Stimulated activated naive B cell treated with anti-CD40 and anti-IgM and Interleukin-4, amounts not matched to agents 10 μg/mL and 1 μg/mL and 100 μg/mL, for 72 hours (primary cell): ENCODE data around the gene SRSF1.

Experiments
- ATAC-seq, 2 donors: fragments of 150-1000 bp; cut with Tn5 transposase; replicated peaks; 2 replicates each; pipeline ENCODE4 v1.10.0; 2021; ENCODE audit warnings: moderate library complexity in 1 of 2
- DNase-seq: peaks from one replicate; pipeline ENCODE4 v3.0.0; 2021
- H3K27ac Mint-ChIP-seq: one replicate; pipeline ENCODE4 v1.8.0; 2022; ENCODE audit warnings: mild to moderate bottlenecking, mixed read lengths
- H3K27me3 Mint-ChIP-seq, 2 donors: one replicate each; pipeline ENCODE4 v1.8.0; 2022; ENCODE audit warnings: mixed read lengths in 2 of 2
- H3K36me3 Mint-ChIP-seq, 2 donors: one replicate each; pipeline ENCODE4 v1.8.0; 2022; ENCODE audit warnings: mixed read lengths in 2 of 2, mild to moderate bottlenecking in 1 of 2
- H3K4me1 Mint-ChIP-seq, 2 donors: one replicate each; pipeline ENCODE4 v1.8.0; 2022; ENCODE audit warnings: mixed read lengths in 2 of 2, mild to moderate bottlenecking in 1 of 2
- H3K4me3 Mint-ChIP-seq, 2 donors: one replicate each; pipeline ENCODE4 v1.8.0; 2022; ENCODE audit warnings: mild to moderate bottlenecking in 2 of 2, mixed read lengths in 2 of 2, moderate library complexity in 1 of 2
- H3K9me3 Mint-ChIP-seq, 2 donors: one replicate each; pipeline ENCODE4 v1.8.0; 2022; ENCODE audit warnings: mixed read lengths in 2 of 2, mild to moderate bottlenecking in 1 of 2

The SRSF1 gene

DNA sequence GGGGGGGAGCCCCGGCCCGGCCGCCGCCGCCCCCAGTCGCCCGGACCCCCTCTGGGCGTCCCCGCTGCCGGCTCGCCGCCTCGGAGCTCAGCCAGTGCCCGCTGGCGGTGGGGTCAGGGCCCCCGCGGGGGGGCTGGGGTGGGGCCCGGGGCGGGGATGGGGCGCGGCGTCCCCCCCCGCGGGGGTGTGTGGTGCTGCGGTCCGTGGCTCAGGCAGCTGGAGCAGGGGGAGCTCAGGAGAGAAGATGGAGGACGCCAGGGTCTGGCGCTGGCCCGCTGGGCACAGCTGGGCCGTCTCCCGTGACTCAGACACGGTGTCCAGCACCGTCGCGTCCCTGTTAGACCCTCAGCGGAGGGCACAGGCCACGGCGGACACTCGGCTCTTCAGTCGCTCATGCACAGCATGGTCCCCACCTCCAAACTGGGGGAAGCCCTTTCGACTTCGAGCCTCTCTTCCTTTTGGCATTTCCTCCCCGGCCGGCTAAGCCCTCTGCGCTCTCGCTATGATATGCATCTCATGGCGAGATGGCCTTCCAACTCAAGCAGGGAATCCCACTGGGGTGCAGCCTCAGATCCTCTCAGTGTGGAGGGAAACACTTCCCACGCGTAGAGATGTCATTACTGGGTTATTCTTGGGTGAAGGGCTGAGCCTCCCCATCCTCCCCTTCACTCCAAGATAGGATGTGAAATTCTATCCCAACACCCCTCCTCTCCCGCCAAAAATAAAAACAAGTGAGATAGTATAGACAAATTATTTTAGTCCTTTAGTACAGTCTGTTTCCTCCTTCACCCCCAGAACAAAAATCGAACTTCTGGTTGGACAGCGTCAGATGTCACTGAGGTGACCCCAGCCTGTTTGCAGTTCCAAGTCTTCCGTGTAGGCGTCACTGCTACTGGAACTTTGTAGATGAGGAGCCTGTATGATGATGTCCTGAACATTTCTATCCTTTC, 18.5 kb downstream of the SRSF1 start:
- ATAC-seq, result peak; percentile 74 to 82
- no peaks in the 10 kb centered on the region for H3K27me3 Mint-ChIP-seq
- no peaks in the 10 kb centered on the region for H3K9me3 Mint-ChIP-seq
- H3K4me1 Mint-ChIP-seq, result peaks cover 34 to 64% of the 10 kb centered on the region in 2 donors
- DNase-seq, result peak; percentile 57
- H3K4me3 Mint-ChIP-seq, result peak overlapping the region; percentile 93 to 94
- H3K36me3 Mint-ChIP-seq, result peaks cover 2 to 15% of the 10 kb centered on the region in 2 donors
- peak overlapping the region; percentile 95 for H3K27ac Mint-ChIP-seq

DNA sequence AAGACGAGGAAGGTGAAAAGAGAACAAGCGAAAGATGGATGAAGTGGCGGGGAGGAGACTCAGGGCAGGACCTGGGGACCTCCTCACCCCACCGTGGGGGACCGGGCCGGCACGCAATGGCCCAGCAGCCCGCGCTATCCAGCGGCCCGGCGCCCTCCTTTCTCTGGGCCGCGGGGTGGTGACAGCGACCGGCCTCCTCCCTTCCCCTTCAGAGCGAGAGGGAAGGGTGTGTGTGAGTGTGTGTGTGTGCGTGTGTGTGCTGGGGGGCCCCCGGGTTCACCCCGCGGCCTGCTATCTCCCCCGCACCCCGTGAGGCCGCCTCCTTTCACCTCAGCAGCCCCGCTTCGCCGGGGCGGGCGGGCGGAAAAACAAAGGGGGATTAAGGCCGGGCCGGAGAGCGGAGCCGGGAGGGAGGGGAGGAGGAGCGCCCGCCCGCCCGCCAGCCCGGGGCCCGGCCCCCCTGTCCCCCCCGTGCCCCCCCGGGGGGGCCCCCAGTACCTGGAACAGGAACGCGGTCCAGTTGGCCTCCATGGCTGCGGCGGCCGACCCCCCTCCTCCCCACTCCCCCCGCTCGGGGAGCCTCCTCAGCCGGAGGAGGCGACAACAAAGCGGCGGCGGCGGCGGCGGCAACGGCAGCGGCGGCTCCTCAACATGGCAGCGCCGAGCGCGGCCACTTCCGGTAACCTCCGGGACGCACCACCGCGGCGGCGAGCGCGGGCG, 19.3 kb downstream of the SRSF1 start, which contains the start of gene VEZF1:
Gene VEZF1, minus strand, starts transcription at position 674 of the 720 bp plus-strand sequence. Its CDS starts 143 bp downstream, at position 531.
- DNase-seq, result peak; percentile 62
- peaks cover 4 to 16% of the 10 kb centered on the region in 2 donors for H3K36me3 Mint-ChIP-seq
- no peaks in the 10 kb centered on the region for H3K27me3 Mint-ChIP-seq
- peak; percentile 75 to 80 for ATAC-seq
- peak within 1 kb of the TSS; percentile 93 to 94 for H3K4me3 Mint-ChIP-seq
- H3K27ac Mint-ChIP-seq, result peak within 1 kb of the TSS; percentile 95
- peaks cover 34 to 70% of the 10 kb centered on the region in 2 donors for H3K4me1 Mint-ChIP-seq
- no peaks in the 10 kb centered on the region for H3K9me3 Mint-ChIP-seq

GRCh38 chr17:57986841-57987580, 20.0 kb downstream of the SRSF1 start:
- no peaks in the 10 kb centered on the region for H3K27me3 Mint-ChIP-seq
- peak overlapping the region; percentile 90 for H3K27ac Mint-ChIP-seq
- H3K36me3 Mint-ChIP-seq, result peaks cover 9 to 19% of the 10 kb centered on the region in 2 donors
- H3K9me3 Mint-ChIP-seq, result no peaks in the 10 kb centered on the region
- peaks cover 35 to 70% of the 10 kb centered on the region in 2 donors for H3K4me1 Mint-ChIP-seq
- ATAC-seq (peak; percentile 2 to 10), DNase-seq (no peak)
- peak overlapping the region; percentile 88 to 91 for H3K4me3 Mint-ChIP-seq

DNA sequence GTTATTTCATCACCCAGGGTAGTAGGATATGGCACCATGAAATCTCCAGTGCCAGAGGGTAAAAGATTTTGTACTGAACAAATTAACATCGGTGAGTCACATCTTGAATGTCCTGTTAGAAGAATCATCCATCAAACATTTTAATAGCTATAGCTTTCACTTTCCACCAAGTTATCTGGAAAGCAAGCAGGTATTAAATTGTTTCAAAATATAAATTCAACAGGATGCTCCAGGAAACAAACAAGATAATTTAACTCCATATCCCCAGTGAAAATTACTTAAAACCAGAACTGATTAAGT, 21.4 kb downstream of the SRSF1 start:
- H3K4me1 Mint-ChIP-seq, result peaks cover 39 to 71% of the 10 kb centered on the region in 2 donors
- DNase-seq, result no peak
- H3K4me3 Mint-ChIP-seq, result no peak overlapping the region
- H3K27me3 Mint-ChIP-seq, result no peaks in the 10 kb centered on the region
- peaks cover 14 to 27% of the 10 kb centered on the region in 2 donors for H3K36me3 Mint-ChIP-seq
- no peak overlapping the region for H3K27ac Mint-ChIP-seq
- ATAC-seq, result no peak
- H3K9me3 Mint-ChIP-seq, result no peaks in the 10 kb centered on the region

- H3K4me3 Mint-ChIP-seq, result no peak overlapping the region
- H3K27me3 Mint-ChIP-seq, result no peaks in the 10 kb centered on the region
- H3K36me3 Mint-ChIP-seq, result peaks cover 14 to 27% of the 10 kb centered on the region in 2 donors
- no peak for DNase-seq
- no peak overlapping the region for H3K27ac Mint-ChIP-seq
- H3K4me1 Mint-ChIP-seq, result peaks cover 39 to 68% of the 10 kb centered on the region in 2 donors
- ATAC-seq, result no peak
- no peaks in the 10 kb centered on the region for H3K9me3 Mint-ChIP-seq
Observed at GRCh38 chr17:57984936-57985674, 21.9 kb downstream of the SRSF1 start.

DNA sequence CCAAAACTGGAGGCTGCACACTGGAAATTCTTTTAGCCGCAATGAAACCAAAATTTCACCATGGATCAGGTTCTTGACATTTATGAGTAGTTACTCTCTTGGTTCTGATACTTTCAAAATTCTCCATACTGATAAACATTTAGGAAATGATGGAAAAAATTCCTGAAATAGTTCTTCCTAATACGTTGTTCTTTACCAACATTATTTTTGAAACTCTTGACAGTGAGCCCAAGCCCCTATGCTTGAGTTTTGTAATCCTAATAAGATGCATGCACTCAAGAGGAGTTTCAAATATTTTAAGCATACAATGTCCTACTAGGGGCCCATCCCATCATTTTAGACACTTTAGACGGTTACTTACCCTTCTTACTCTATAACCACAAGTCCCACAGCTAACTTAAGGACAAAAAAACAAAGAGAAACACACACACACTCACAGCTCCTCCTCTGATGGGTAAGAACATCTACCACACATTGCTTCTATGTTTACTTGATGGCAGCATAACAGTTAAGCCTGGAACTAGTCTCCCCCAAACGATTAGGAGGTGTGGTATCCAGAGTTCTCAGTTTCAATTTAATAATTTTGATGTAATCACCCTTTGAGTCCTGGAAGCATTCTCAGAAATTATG, 22.7 kb downstream of the SRSF1 start:
- no peak for DNase-seq
- Mint-ChIP-seq H3K4me3 (no peak overlapping the region), H3K9me3 (no peaks in the 10 kb centered on the region), H3K4me1 (peaks cover 34 to 62% of the 10 kb centered on the region in 2 donors), H3K27ac (no peak overlapping the region), H3K36me3 (peaks cover 17 to 27% of the 10 kb centered on the region in 2 donors), H3K27me3 (no peaks in the 10 kb centered on the region)
- ATAC-seq, result no peak

GRCh38 chr17:57983446-57983845, 23.6 kb downstream of the SRSF1 start:
- H3K27ac Mint-ChIP-seq, result no peak overlapping the region
- H3K4me3 Mint-ChIP-seq, result no peak overlapping the region
- ATAC-seq (no peak), DNase-seq (no peak)
- no peaks in the 10 kb centered on the region for H3K9me3 Mint-ChIP-seq
- peaks cover 29 to 59% of the 10 kb centered on the region in 2 donors for H3K4me1 Mint-ChIP-seq
- no peaks in the 10 kb centered on the region for H3K27me3 Mint-ChIP-seq
- peaks cover 22 to 30% of the 10 kb centered on the region in 2 donors for H3K36me3 Mint-ChIP-seq

GRCh38 chr17:57982452-57983170, 24.4 kb downstream of the SRSF1 start:
- Mint-ChIP-seq H3K9me3 (no peaks in the 10 kb centered on the region), H3K36me3 (peaks cover 30 to 36% of the 10 kb centered on the region in 2 donors), H3K27me3 (no peaks in the 10 kb centered on the region), H3K4me3 (no peak overlapping the region), H3K27ac (no peak overlapping the region), H3K4me1 (peaks cover 29 to 57% of the 10 kb centered on the region in 2 donors)
- DNase-seq (no peak), ATAC-seq (no peak)

DNA sequence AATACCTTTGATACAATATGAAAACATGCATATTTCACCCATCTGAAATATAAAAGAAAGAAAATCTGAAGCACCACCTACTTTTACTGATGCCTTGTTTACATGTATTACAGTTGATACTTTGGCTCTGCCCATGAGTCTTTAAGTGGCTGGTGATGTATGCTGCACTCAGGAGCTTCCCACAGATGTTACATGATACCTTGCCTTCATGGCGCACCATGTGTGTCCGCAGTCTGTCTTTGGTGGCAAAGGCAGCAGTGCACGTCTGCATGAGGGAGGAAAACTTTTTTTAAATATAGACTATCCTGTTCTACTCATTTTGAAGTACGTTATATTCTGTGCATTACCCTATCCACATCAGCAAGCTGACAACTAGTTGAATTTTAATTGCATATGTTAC, 26.5 kb downstream of the SRSF1 start:
- DNase-seq, result no peak
- peaks cover 37 to 51% of the 10 kb centered on the region in 2 donors for H3K36me3 Mint-ChIP-seq
- peaks cover 22 to 41% of the 10 kb centered on the region in 2 donors for H3K4me1 Mint-ChIP-seq
- no peaks in the 10 kb centered on the region for H3K27me3 Mint-ChIP-seq
- H3K9me3 Mint-ChIP-seq, result no peaks in the 10 kb centered on the region
- H3K27ac Mint-ChIP-seq, result no peak overlapping the region
- H3K4me3 Mint-ChIP-seq, result no peak overlapping the region
- no peak for ATAC-seq

GRCh38 chr17:57979076-57979475, 28.0 kb downstream of the SRSF1 start:
- Mint-ChIP-seq H3K4me1 (peaks cover 14 to 31% of the 10 kb centered on the region in 2 donors), H3K36me3 (peaks cover 40 to 51% of the 10 kb centered on the region in 2 donors), H3K9me3 (no peaks in the 10 kb centered on the region), H3K4me3 (no peak overlapping the region), H3K27me3 (no peaks in the 10 kb centered on the region), H3K27ac (no peak overlapping the region)
- no peak for DNase-seq
- ATAC-seq, result no peak

DNA sequence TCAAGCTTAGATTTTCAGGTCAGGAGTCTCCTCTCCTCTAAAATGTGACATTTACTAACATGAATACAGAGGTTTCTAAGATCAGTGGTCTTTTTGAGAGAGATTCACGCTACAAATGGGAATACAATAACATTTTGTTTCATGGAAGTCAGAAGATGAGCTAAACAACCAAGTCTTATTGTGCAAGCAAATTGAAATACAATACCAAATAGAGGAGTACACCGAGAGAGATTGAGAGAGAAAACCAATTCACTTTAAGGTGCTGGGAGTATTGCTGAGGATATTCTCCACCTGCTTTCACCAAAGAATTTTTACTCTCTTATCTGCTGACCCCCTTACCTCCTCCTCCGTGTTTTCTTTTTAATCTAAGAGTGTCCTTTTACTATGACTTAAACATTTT, 30.5 kb downstream of the SRSF1 start:
- Mint-ChIP-seq H3K36me3 (peaks cover 30 to 40% of the 10 kb centered on the region in 2 donors), H3K4me3 (no peak overlapping the region), H3K9me3 (no peaks in the 10 kb centered on the region), H3K27ac (no peak overlapping the region), H3K4me1 (peaks cover 2 to 7% of the 10 kb centered on the region in 2 donors), H3K27me3 (no peaks in the 10 kb centered on the region)
- ATAC-seq (no peak), DNase-seq (no peak)

- peaks cover 30 to 37% of the 10 kb centered on the region in 2 donors for H3K36me3 Mint-ChIP-seq
- ATAC-seq (no peak), DNase-seq (no peak)
- peaks cover 2 to 10% of the 10 kb centered on the region in 2 donors for H3K4me1 Mint-ChIP-seq
- H3K27me3 Mint-ChIP-seq, result no peaks in the 10 kb centered on the region
- H3K4me3 Mint-ChIP-seq, result no peak overlapping the region
- H3K27ac Mint-ChIP-seq, result no peak overlapping the region
- no peaks in the 10 kb centered on the region for H3K9me3 Mint-ChIP-seq
Observed at GRCh38 chr17:57975044-57975443, 32.0 kb downstream of the SRSF1 start.
